ENCODE measurements around the gene SLC26A2. TPM values are rescaled to one million over a fixed set of nuclear protein-coding genes. Genes with fewer than 3 reads are reported as not detected.

The SLC26A2 gene
- total and polyA plus RNA-seq, 2 of the 8 experiments (the other 6 are each of a cell fraction or from before 2014, with no cell fraction given): 3.7 to 11.4 TPM

GRCh38 chr5:149957855-149958254, 2.7 kb upstream of the SLC26A2 start:
- Histone ChIP-seq H2AK5ac (ENCODE audit: low read depth, low read length) (no peak overlapping the region), H2BK15ac (ENCODE audit: low read length) (no peak overlapping the region), H3K79me1 (ENCODE audit: low read depth, low read length) (no peaks in the 10 kb centered on the region), H2BK5ac (ENCODE audit: low read depth, low read length) (no peak overlapping the region), H3K79me2 (ENCODE audit: control insufficient read depth in 1 of 2, insufficient read depth in 2 of 2, low read length in 2 of 2) (no peaks in the 10 kb centered on the region), H3K23ac (ENCODE audit: insufficient read length) (no peak overlapping the region), H4K20me1 (replicated peaks in 1 of 2; ENCODE audit: control insufficient read depth in 1 of 2, insufficient read depth in 2 of 2, low read length in 2 of 2) (peaks cover 0 to 2% of the 10 kb centered on the region in 2 experiments), H3K18ac (ENCODE audit: extremely low read depth, low read length) (no peak overlapping the region), H2BK12ac (ENCODE audit: low read depth, low read length) (no peak overlapping the region), H4K8ac (ENCODE audit: extremely low read depth, insufficient read depth, low read length) (no peak overlapping the region), H2BK120ac (replicated peaks; ENCODE audit: low read depth, low read length) (no peak overlapping the region), H3K36me3 (ENCODE audit: control insufficient read depth in 2 of 4, insufficient read depth in 4 of 4, low read length in 3 of 4) (no peaks in the 10 kb centered on the region), H3K4me3 (ENCODE audit: extremely low read depth in 1 of 4, insufficient read depth in 2 of 4, low read depth in 3 of 4, low read length in 4 of 4) (no peak overlapping the region), H3K9me3 (ENCODE audit: insufficient read depth in 2 of 2, low read depth in 1 of 2, low read length in 1 of 2) (no peaks in the 10 kb centered on the region), H3K14ac (ENCODE audit: insufficient read length) (no peak overlapping the region), H3K23me2 (ENCODE audit: low read depth, low read length) (peaks cover 9% of the 10 kb centered on the region), H4K5ac (ENCODE audit: insufficient read length, low read depth, low read length) (no peak overlapping the region), H3K4me1 (replicated peaks in 1 of 4; ENCODE audit: control insufficient read depth in 3 of 4, insufficient read depth in 4 of 4, low read length in 3 of 4) (peaks cover 0 to 8% (median 5%) of the 10 kb centered on the region in 4 experiments; a peak in 4 of 7 replicates), H3K9ac (replicated peaks in 1 of 4; ENCODE audit: extremely low read depth in 1 of 4, low read depth in 3 of 4, low read length in 3 of 4) (no peak overlapping the region), H3K27me3 (replicated peaks in 1 of 4; ENCODE audit: control insufficient read depth in 3 of 4, extremely low read depth in 1 of 4, insufficient read depth in 3 of 4, low read length in 3 of 4) (peaks cover 0 to 5% (median 1%) of the 10 kb centered on the region in 4 experiments; a peak in 3 of 7 replicates), H3K4ac (replicated peaks; ENCODE audit: insufficient read length, low read depth, low read length) (no peak overlapping the region), H3K56ac (replicated peaks; ENCODE audit: insufficient read length, low read depth, low read length) (no peak overlapping the region), H2AFZ (ENCODE audit: low read length) (0 out of 2 replicates have a peak overlapping the region, but pooled peaks have one; percentile 34), H2BK20ac (ENCODE audit: low read length) (no peak overlapping the region), H3K4me2 (ENCODE audit: insufficient read depth in 1 of 2, low read depth in 2 of 2, low read length in 2 of 2) (no peak overlapping the region), H3K27ac (ENCODE audit: low read depth, low read length) (no peak overlapping the region), H4K91ac (replicated peaks; ENCODE audit: insufficient read length, low read length) (no peak overlapping the region)
- 88% methylated on average over 4 of the region's 4 CpGs; no CpG with 5 or more reads in 1 of the 2 experiments for WGBS, 2 experiments (ENCODE audit: extremely low coverage in 1 of 2, insufficient coverage in 1 of 2, insufficient read length in 1 of 2, insufficient replicate concordance in 2 of 2, low coverage in 1 of 2, low lambda C conversion rate in 2 of 2, missing lambda C conversion rate in 1 of 2)
- FAIRE-seq (no peak), DNase-seq (ENCODE audit: low read depth in 1 of 2, low spot score in 2 of 2) (no peak)
- ChIA-PET CTCF (ENCODE audit: partially characterized antibody) (interaction anchor here (0.7 to 8.5 kb wide), 12 partner anchors 9 to 305 kb away, joined by 3 to 112 read pairs (median 6); partner anchors contain the start of gene PDE6A), POLR2A (ENCODE audit: partially characterized antibody) (no interaction called here)
- TF ChIP-seq SAP30 (IDR thresholded peaks at IDR 0.05; ENCODE audit: insufficient read depth, insufficient replicate concordance, low read length) (no peak), KDM5A (IDR thresholded peaks at IDR 0.05; ENCODE audit: low read length) (no peak), USF2 (IDR thresholded peaks at IDR 0.05; ENCODE audit: low read length) (no peak), CTCF (IDR thresholded peaks at IDR 0.05; ENCODE audit: control extremely low read depth in 1 of 3, insufficient read depth in 1 of 3, low read depth in 1 of 3, low read length in 3 of 3) (no peak), EZH2 (IDR thresholded peaks at IDR 0.05; ENCODE audit: low read depth, low read length, severe bottlenecking) (no peak), PHF8 (conservative IDR thresholded peaks at IDR 0.05; ENCODE audit: low read depth, low read length) (no peak), SIRT6 (IDR thresholded peaks at IDR 0.05; ENCODE audit: low read length) (no peak), SP1 (IDR thresholded peaks at IDR 0.05; ENCODE audit: low read depth, low read length) (no peak), GABPA (IDR thresholded peaks at IDR 0.05; ENCODE audit: borderline replicate concordance, insufficient read depth, low read length) (no peak)
